H1 (cell line): ENCODE measurements around the gene PCNX4. TPM values are rescaled to one million over a fixed set of nuclear protein-coding genes. Genes with fewer than 3 reads are reported as not detected.
A peak's percentile ranks its signal among the peaks of the same experiment; 100 is the strongest.

Experiments used
- CTCF ChIA-PET: fragments of 300-600 bp; sonication (Branson Sonifier 250); formaldehyde crosslinking; loops from one replicate; lab custom pipeline; 2021; ENCODE audit not compliant: partially characterized antibody; lab: Charles Lee
- POLR2A ChIA-PET: fragments of 300-600 bp; sonication (Branson Sonifier 250); formaldehyde crosslinking; loops from one replicate; lab custom pipeline; 2021; ENCODE audit warnings: inconsistent platforms; ENCODE audit not compliant: partially characterized antibody; lab: Charles Lee
- DNase-seq, 2 experiments: peaks; one replicate each; pipeline versions ENCODE4 v3.0.0 to v3.0.0-alpha.2; 2010 to 2022; ENCODE audit warnings: low spot score in 2 of 2, low read depth in 1 of 2, mixed read lengths in 1 of 2
- FAIRE-seq: peaks from 2 replicates; lab custom pipeline; 2011; peaks lifted over from hg19 to GRCh38; lab: Jason Lieb, UNC
- H2AFZ ChIP-seq: 2 replicates; pipeline ENCODE4 v1.8.1; 2012; ENCODE audit warnings: low read length, inconsistent platforms
- H2AK5ac ChIP-seq: 2 replicates; pipeline ENCODE4 v1.6.1; 2013; ENCODE audit warnings: low read depth, low read length
- H2BK120ac ChIP-seq: replicated peaks from 2 replicates; pipeline ENCODE3; 2013; ENCODE audit warnings: low read depth, low read length, inconsistent platforms
- H2BK12ac ChIP-seq: 2 replicates; pipeline ENCODE4 v1.6.1; 2013; ENCODE audit warnings: low read depth, low read length
- H2BK15ac ChIP-seq: 2 replicates; pipeline ENCODE4 v1.6.1; 2013; ENCODE audit warnings: low read length
- H2BK20ac ChIP-seq: 2 replicates; pipeline ENCODE4 v1.6.1; 2013; ENCODE audit warnings: low read length
- H2BK5ac ChIP-seq: 2 replicates; pipeline ENCODE4 v1.6.1; 2013; ENCODE audit warnings: low read depth, low read length
- H3K14ac ChIP-seq: 2 replicates; pipeline ENCODE4 v1.6.1; 2013; ENCODE audit warnings: inconsistent platforms; ENCODE audit not compliant: insufficient read length
- H3K18ac ChIP-seq: 2 replicates; pipeline ENCODE4 v1.6.1; 2013; ENCODE audit warnings: low read length; ENCODE audit errors: extremely low read depth
- H3K23ac ChIP-seq: 2 replicates; pipeline ENCODE4 v1.6.1; 2013; ENCODE audit warnings: inconsistent platforms; ENCODE audit not compliant: insufficient read length
- H3K23me2 ChIP-seq: 2 replicates; pipeline ENCODE4 v1.6.1; 2013; ENCODE audit warnings: low read depth, low read length
- H3K27ac ChIP-seq: 2 replicates; pipeline ENCODE4 v1.6.1; 2011; ENCODE audit warnings: low read depth, low read length, inconsistent platforms
- H3K27me3 ChIP-seq, 4 experiments: replicated peaks in 1 of 4; 1 replicate in 1 of 4; 2 replicates in 3 of 4; pipeline versions ENCODE4 v1.6.1 to v1.8.1; 2011 to 2013; ENCODE audit warnings: low read length in 3 of 4, mild to moderate bottlenecking in 3 of 4, inconsistent platforms in 2 of 4, mixed read lengths in 2 of 4, moderate library complexity in 1 of 4; ENCODE audit not compliant: control insufficient read depth in 3 of 4, insufficient read depth in 3 of 4; ENCODE audit errors: extremely low read depth in 1 of 4
- H3K36me3 ChIP-seq, 4 experiments: 2 replicates each; pipeline versions ENCODE4 v1.6.1 to v1.8.1; 2011 to 2013; ENCODE audit warnings: mild to moderate bottlenecking in 4 of 4, low read length in 3 of 4, moderate library complexity in 2 of 4, control low read depth in 1 of 4, inconsistent platforms in 1 of 4; ENCODE audit not compliant: insufficient read depth in 4 of 4, control insufficient read depth in 2 of 4
- H3K4ac ChIP-seq: replicated peaks from 2 replicates; pipeline ENCODE3; 2013; ENCODE audit warnings: low read length, low read depth, mixed read lengths, inconsistent platforms; ENCODE audit not compliant: insufficient read length
- H3K4me1 ChIP-seq, 4 experiments: replicated peaks in 1 of 4; 1 replicate in 1 of 4; 2 replicates in 3 of 4; pipeline versions ENCODE4 v1.6.1 to v1.8.1; 2011 to 2013; ENCODE audit warnings: low read length in 3 of 4, inconsistent platforms in 2 of 4, mixed read lengths in 1 of 4; ENCODE audit not compliant: insufficient read depth in 4 of 4, control insufficient read depth in 3 of 4
- H3K4me2 ChIP-seq, 2 experiments: 2 replicates each; pipeline versions ENCODE4 v1.6.1 to v1.8.1; 2011 to 2013; ENCODE audit warnings: low read depth in 2 of 2, low read length in 2 of 2, control low read depth in 1 of 2, inconsistent platforms in 1 of 2, mild to moderate bottlenecking in 1 of 2; ENCODE audit not compliant: insufficient read depth in 1 of 2
- H3K4me3 ChIP-seq, 4 experiments: fragments of 200-600, 300-600 bp in 1 of 4; sonication (generic), shearing (Covaris generic), sonication (Bioruptor Twin) in 1 of 4; 2 replicates each; pipeline versions ENCODE4 v1.5.1 to v1.8.1; 2011 to 2016; ENCODE audit warnings: low read length in 4 of 4, low read depth in 3 of 4, control low read depth in 2 of 4, inconsistent platforms in 2 of 4, mild to moderate bottlenecking in 2 of 4, mixed read lengths in 1 of 4, moderate library complexity in 1 of 4; ENCODE audit not compliant: insufficient read depth in 2 of 4; ENCODE audit errors: extremely low read depth in 1 of 4
- H3K56ac ChIP-seq: replicated peaks from 2 replicates; pipeline ENCODE3; 2013; ENCODE audit warnings: low read depth, mild to moderate bottlenecking, mixed read lengths, low read length, inconsistent platforms; ENCODE audit not compliant: insufficient read length
- H3K79me1 ChIP-seq: 2 replicates; pipeline ENCODE4 v1.6.1; 2013; ENCODE audit warnings: low read depth, low read length, control low read depth
- H3K79me2 ChIP-seq, 2 experiments: 2 replicates each; pipeline versions ENCODE4 v1.6.1 to v1.8.1; 2012 to 2013; ENCODE audit warnings: low read length in 2 of 2, mild to moderate bottlenecking in 2 of 2, inconsistent platforms in 1 of 2; ENCODE audit not compliant: insufficient read depth in 2 of 2, control insufficient read depth in 1 of 2
- H3K9ac ChIP-seq, 4 experiments: replicated peaks in 1 of 4; 1 replicate in 1 of 4; 2 replicates in 3 of 4; pipeline versions ENCODE4 v1.6.1 to v1.8.1; 2011 to 2013; ENCODE audit warnings: low read depth in 3 of 4, low read length in 3 of 4, control low read depth in 2 of 4, mild to moderate bottlenecking in 2 of 4, moderate library complexity in 2 of 4, inconsistent platforms in 1 of 4; ENCODE audit errors: extremely low read depth in 1 of 4
- H3K9me3 ChIP-seq, 2 experiments: 2 replicates each; pipeline versions ENCODE4 v1.6.1 to v1.8.1; 2012 to 2013; ENCODE audit warnings: mild to moderate bottlenecking in 2 of 2, moderate library complexity in 2 of 2, control low read depth in 1 of 2, inconsistent platforms in 1 of 2, low read depth in 1 of 2, low read length in 1 of 2, mixed read lengths in 1 of 2; ENCODE audit not compliant: insufficient read depth in 2 of 2
- H4K20me1 ChIP-seq, 2 experiments: replicated peaks in 1 of 2; 2 replicates each; pipeline versions ENCODE3 to v1.8.1; 2011 to 2013; ENCODE audit warnings: inconsistent platforms in 2 of 2, low read length in 2 of 2, mild to moderate bottlenecking in 1 of 2; ENCODE audit not compliant: insufficient read depth in 2 of 2, control insufficient read depth in 1 of 2
- H4K5ac ChIP-seq: 2 replicates; pipeline ENCODE4 v1.6.1; 2013; ENCODE audit warnings: low read length, low read depth, mixed read lengths, inconsistent platforms; ENCODE audit not compliant: insufficient read length
- H4K8ac ChIP-seq: 2 replicates; pipeline ENCODE4 v1.8.0; 2013; ENCODE audit warnings: mild to moderate bottlenecking, moderate library complexity, low read length, inconsistent platforms; ENCODE audit not compliant: insufficient read depth; ENCODE audit errors: extremely low read depth
- H4K91ac ChIP-seq: replicated peaks from 2 replicates; pipeline ENCODE3; 2013; ENCODE audit warnings: low read length, mixed read lengths, inconsistent platforms; ENCODE audit not compliant: insufficient read length
- CBX5 ChIP-seq: fragments of 300-800, 300-1000 bp; sonication (generic); IDR thresholded peaks from 2 replicates; pipeline ENCODE4 v1.7.1; 2016; ENCODE audit warnings: antibody characterized with exemption, low read length, low read depth
- CTCF ChIP-seq, 3 experiments: IDR thresholded peaks; 1 replicate in 2 of 3; 2 replicates in 1 of 3; pipeline versions ENCODE4 v1.5.1 to v1.6.1; 2011; ENCODE audit warnings: low read length in 3 of 3, mild to moderate bottlenecking in 3 of 3, inconsistent platforms in 2 of 3, low read depth in 1 of 3, moderate library complexity in 1 of 3; ENCODE audit not compliant: insufficient read depth in 1 of 3; ENCODE audit errors: control extremely low read depth in 1 of 3
- RAD21 ChIP-seq, 2 experiments: IDR thresholded peaks in 1 of 2; conservative IDR thresholded peaks in 1 of 2; 2 replicates each; pipeline ENCODE4 v1.6.1; 2011; ENCODE audit warnings: low read depth in 2 of 2, low read length in 2 of 2, improper control_type of control experiment in 1 of 2, inconsistent platforms in 1 of 2, mild to moderate bottlenecking in 1 of 2, moderate library complexity in 1 of 2
- WGBS, 2 experiments: shearing (Covaris generic) in 1 of 2; methylation state at CpG; one replicate each; pipeline versions ENCODE4 v1.1.6 to v1.1.7; 2013 to 2015; ENCODE audit warnings: low lambda C conversion rate in 2 of 2, mixed read lengths in 2 of 2, inconsistent platforms in 1 of 2, low coverage in 1 of 2, missing lambda C conversion rate in 1 of 2; ENCODE audit not compliant: insufficient replicate concordance in 2 of 2, insufficient coverage in 1 of 2, insufficient read length in 1 of 2; ENCODE audit errors: extremely low coverage in 1 of 2, missing lambda C conversion rate in 1 of 2; 5-methylcytosine and 5-hydroxymethylcytosine counted together
- polyA plus RNA-seq, 7 experiments: library from polyadenylated mRNA; depleted of rRNA in 3 of 7; stranded (reverse) in 5 of 7; unstranded in 2 of 7; fragments of >200 nt in 5 of 7; fragments of 200-250 nt in 2 of 7; gene quantifications; 1 replicate in 5 of 7; 2 replicates in 1 of 7; 4 replicates in 1 of 7; pipeline versions ENCODE4 v1.2.1 to v1.2.3, GENCODE V29; 2011 to 2013; ENCODE audit warnings: missing spikeins in 2 of 7, mixed read lengths in 2 of 7
- total RNA-seq: library from RNA; stranded (reverse); fragmentation: NEBNext Ultra II Directional; extraction: Animal tissue kit (Norgen Biotek cat#: 25700); gene quantifications from 2 replicates; pipeline ENCODE4 v1.2.1, GENCODE V29; 2021

Gene PCNX4
- total and polyA plus RNA-seq, 2 of the 8 experiments (the other 6 are each of a cell fraction or from before 2014, with no cell fraction given): 28.4 to 35.5 TPM

DNA sequence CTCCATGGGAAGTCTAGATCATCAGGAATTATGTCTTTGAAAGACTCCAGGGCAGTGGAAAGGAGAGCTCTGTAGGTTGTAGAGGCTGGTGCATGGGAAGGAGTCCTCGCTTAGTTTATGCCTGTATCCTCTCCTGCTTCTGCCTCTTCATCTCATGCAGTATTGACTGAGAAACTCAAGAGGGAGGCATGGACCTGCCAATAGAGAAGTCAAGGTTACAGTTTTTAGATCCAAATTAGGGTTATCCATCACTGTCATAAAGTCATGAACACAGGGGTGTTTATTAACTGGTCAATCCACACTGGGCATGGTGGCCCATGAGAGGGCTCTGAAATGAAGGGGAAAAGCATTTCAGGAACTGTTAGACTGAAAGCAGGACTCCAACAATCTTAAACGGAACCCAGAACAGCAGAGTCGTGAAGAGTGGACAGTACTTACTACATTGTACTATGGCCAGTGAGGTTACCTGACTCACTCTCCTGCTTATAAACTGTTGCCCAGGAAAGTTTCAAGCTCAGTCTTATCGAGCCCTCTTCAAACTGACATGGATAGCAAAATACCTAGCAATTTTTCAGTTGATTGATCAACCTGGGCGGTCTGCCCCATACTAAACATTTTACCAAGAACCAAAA is 103.6 kb downstream of the PCNX4 start:
- ChIA-PET POLR2A (interaction anchor here (1.3 kb wide), 1 partner anchor 31 kb away, joined by 3 read pairs; no protein-coding TSS in a partner anchor), CTCF (interaction anchor here (0.5 to 5.6 kb wide), 22 partner anchors 10 to 368 kb away, joined by 3 to 29 read pairs (median 4); partner anchors contain the start of gene DHRS7)
- H3K36me3 ChIP-seq: no peaks in the 10 kb centered on the region
- H4K5ac ChIP-seq: no peak overlapping the region
- no peaks in the 10 kb centered on the region for H3K23me2 ChIP-seq
- TF ChIP-seq CTCF (IDR thresholded peaks at IDR 0.05; ENCODE audit: control extremely low read depth in 1 of 3, insufficient read depth in 1 of 3, low read depth in 1 of 3, low read length in 3 of 3) (peak in 2 of 3 experiments; percentile 19 to 56; a peak in 2 of 4 replicates), RAD21 (IDR thresholded peaks at IDR 0.05 in 1 of 2, conservative IDR thresholded peaks at IDR 0.05 in 1 of 2; ENCODE audit: low read depth in 2 of 2, low read length in 2 of 2) (peak; percentile 76), CBX5 (no peak)
- no peaks in the 10 kb centered on the region for H3K79me2 ChIP-seq
- no peaks in the 10 kb centered on the region for H3K27me3 ChIP-seq
- H2BK20ac ChIP-seq: no peak overlapping the region
- no peak overlapping the region for H3K4me3 ChIP-seq
- peaks cover 0 to 3% (median 1%) of the 10 kb centered on the region in 4 experiments; a peak in 3 of 7 replicates for H3K4me1 ChIP-seq
- no peak overlapping the region for H3K14ac ChIP-seq
- H3K9ac ChIP-seq: no peak overlapping the region
- no peak overlapping the region for H3K18ac ChIP-seq
- no peak overlapping the region for H2BK5ac ChIP-seq
- DNase-seq: no peak
- H3K27ac ChIP-seq: no peak overlapping the region
- H2BK120ac ChIP-seq: no peak overlapping the region
- H4K20me1 ChIP-seq: no peaks in the 10 kb centered on the region
- WGBS, 2 experiments: 84% methylated on average over 5 of the region's 5 CpGs; no CpG with 5 or more reads in 1 of the 2 experiments
- no peak overlapping the region for H3K4me2 ChIP-seq
- H2AK5ac ChIP-seq: no peak overlapping the region
- H3K56ac ChIP-seq: no peak overlapping the region
- H3K79me1 ChIP-seq: no peaks in the 10 kb centered on the region
- no peaks in the 10 kb centered on the region for H3K9me3 ChIP-seq
- H3K23ac ChIP-seq: no peak overlapping the region
- 0 out of 2 replicates have a peak overlapping the region, but pooled peaks have one; percentile 57 for H2AFZ ChIP-seq
- H4K91ac ChIP-seq: no peak overlapping the region
- no peak overlapping the region for H2BK12ac ChIP-seq
- H4K8ac ChIP-seq: no peak overlapping the region
- 0 out of 2 replicates have a peak overlapping the region, but pooled peaks have one; percentile 88 for H2BK15ac ChIP-seq
- no peak overlapping the region for H3K4ac ChIP-seq
- peak; percentile 80 for FAIRE-seq
